HG03575 (cell line): ENCODE measurements around the gene PARP9.
"Not testable (repeated sequence)": the region's sequence is repeated elsewhere in the genome, so short reads cannot be mapped to it uniquely, and the experiment has no call there.

Experiments
- ATAC-seq: cut with Tn5 transposase; IDR thresholded peaks from one replicate; pipeline ENCODE4 v1.9.1; 2021; ENCODE audit not compliant: unreplicated experiment, insufficient number of reproducible peaks, low FRiP score; ENCODE audit errors: extremely low read depth

Gene PARP9

DNA sequence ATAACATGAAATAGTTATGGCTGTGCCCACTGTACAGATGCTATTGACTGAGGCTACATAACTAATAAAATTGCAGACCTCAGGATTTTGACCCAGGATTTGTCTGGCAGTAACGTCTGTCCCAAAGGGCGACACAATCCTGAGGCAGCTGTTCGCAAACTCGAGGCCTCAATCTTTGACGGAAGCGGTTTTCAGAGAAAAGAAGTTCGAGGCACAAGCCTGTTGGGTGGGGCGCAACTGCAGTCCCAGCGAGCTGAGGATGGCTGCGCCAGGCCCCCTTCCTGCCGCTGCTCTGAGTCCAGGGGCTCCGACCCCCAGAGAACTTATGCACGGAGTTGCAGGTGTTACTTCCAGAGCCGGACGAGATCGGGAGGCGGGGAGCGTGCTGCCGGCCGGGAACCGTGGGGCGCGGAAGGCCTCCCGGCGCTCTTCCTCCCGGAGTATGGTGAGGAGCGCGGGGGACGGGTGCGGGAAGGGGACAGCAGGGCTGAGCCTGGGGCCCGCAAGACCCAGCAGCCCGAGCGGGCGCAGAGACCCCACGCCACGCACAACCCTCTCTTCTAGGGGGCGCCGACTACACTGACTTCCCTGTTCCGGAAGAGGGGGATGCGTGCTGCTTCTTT, 13.4 kb upstream of the PARP9 start, which contains the start of gene PARP15:
TSS of gene PARP15 (plus strand) at position 242 of the 623 bp plus-strand sequence. CDS start at position 260, 18 bp downstream.
- no peak for ATAC-seq

GRCh38 chr3:122576174-122576940, 12.3 kb upstream of the PARP9 start:
- peak; percentile 51 for ATAC-seq

DNA sequence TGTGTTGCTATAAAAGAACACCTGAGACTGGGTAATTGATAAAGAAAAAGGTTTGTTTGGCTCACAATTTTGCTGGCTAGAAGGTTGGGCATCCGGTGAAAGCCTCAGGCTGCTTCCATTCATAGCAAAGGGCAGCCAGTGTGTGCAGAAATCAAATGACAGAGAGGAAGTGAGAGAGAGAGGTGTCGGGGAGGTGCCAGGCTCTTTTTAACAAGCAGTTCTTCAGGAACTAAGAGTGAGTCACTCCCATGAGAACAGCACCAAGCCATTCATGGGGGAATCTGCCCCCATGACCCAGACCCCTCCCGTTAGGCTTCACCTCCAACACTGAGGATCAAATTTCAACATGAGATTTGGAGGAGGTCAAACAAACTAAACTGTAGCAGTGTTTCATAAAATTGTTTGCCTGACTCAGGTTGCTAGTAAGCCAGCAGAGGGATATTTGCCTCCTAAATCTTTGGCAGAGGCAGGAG, 8.9 kb upstream of the PARP9 start:
- peak; percentile 22 for ATAC-seq

DNA sequence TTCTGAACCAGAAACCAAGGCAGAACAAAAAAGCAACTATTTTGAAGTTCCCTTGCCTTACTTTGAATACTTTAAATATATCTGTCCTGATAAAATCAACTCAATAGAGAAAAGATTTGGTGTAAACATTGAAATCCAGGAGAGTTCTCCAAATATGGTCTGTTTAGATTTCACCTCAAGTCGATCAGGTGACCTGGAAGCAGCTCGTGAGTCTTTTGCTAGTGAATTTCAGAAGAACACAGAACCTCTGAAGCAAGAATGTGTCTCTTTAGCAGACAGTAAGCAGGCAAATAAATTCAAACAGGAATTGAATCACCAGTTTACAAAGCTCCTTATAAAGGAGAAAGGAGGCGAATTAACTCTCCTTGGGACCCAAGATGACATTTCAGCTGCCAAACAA, 4.7 kb upstream of the PARP9 start:
- ATAC-seq = no peak

GRCh38 chr3:122568131-122568530, 4.0 kb upstream of the PARP9 start:
- ATAC-seq = not testable (repeated sequence)

DNA sequence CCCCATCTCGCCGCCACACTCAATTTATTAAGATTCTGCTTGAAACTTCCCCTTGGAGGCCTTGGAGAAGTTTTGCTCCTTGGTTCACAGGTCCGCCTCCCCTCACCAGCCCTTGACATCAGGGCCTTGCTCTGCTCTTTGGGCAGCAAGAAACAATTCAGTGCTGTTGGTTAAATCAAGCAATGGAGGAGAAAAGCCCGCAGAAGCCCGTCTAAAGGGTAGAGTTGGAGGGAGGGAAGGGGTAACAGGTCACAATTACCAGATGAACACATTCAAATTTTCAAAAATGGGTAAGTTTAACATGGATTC, 429 bp downstream of the PARP9 start:
- ATAC-seq = no peak

DNA sequence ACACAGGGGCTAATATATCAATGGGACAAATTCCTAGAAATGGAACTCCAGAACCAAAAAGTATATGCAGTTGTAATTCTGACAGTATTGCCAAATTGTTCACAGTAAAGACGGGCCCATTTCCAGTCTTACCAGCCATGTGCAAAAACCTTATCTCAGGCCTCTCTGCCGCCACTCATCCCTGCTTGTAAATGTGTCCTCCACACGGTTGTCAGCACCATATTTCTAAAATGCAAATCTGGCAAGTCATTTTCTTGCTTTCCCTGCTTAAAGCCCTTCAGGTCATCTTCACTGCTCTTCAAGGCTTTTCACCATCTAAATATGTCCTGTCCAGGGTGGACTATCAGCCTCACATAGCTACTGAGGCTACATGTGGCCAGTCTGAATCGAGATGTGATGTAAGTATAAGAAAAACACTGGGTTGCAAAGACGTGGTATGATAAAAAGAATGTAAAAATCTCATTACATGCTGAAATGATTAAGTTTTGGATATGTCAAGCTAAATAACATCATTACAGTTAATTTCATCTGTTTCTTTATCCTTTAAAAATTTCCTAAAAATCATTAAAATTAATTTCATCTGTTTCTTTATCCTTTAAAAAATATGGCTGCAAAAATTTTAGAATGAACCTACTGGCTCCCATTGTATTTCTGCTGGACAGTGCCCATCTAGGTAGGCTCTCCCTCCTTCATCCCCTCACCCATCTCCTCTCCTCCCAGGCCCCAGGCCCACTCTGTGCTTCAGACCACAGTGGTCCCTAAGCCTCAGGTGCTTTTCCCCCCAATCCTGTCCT, 980 bp downstream of the PARP9 start:
- no peak for ATAC-seq

GRCh38 chr3:122560680-122561079, 3.4 kb downstream of the PARP9 start:
- no peak for ATAC-seq

DNA sequence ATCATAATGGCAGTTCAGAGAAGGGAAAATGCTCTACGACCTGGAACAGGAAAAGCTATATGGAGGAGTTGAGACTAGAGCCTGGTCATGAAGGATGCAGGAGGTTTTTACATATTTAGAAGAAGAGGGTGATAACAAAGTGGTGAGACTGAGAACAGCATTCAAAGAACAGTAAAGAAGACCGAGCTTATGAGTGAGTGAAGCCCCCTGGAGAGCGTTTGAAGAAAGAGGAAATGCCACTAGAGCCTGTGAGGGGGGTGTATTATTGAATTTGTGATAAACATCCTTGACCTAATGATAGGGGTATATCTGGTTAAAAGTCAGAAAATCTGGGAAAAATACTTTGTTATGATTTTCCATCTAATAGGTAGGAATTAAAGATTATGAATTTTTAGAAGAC, 4.2 kb downstream of the PARP9 start:
- ATAC-seq = no peak

DNA sequence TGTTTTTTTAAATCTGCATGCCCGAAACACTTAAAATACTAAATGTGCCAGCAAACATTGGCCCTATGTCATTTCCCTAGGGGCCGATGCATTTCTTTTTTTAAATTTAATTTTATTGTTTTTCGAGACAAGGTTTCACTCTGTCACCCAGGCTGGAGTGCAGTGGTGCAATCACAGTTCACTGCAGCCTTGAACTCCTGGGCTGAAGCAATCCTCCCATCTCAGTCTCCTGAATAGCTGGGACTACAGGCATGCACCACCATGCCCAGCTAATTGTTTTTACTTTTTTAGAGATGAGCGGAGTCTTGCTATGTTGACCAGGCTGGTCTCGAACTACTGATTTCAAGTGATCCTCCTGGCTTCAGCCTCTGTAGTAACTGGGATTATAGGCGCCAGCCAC, 5.5 kb downstream of the PARP9 start:
- ATAC-seq = no peak

GRCh38 chr3:122557356-122557755, 6.7 kb downstream of the PARP9 start:
- no peak for ATAC-seq

GRCh38 chr3:122555275-122556071, 8.6 kb downstream of the PARP9 start:
- ATAC-seq = no peak

DNA sequence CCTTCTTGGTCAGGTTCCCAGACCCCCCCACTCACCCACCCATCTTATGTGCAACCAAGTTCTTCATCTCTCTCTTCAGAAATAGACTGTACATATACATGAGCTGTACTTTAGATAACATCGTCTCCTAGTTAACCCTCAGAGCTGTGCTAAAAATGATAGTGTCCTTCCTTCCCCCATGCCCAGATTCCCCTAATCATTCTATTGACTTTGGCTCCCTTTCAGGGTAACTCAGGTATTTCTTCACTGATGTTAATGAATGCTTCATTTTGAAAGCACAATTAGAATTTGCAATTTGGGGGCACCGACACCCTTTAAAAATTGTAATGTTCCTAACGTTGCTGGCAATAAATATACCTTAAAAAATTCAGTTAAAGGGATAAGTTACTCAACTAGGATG, 10.9 kb downstream of the PARP9 start:
- no peak for ATAC-seq

DNA sequence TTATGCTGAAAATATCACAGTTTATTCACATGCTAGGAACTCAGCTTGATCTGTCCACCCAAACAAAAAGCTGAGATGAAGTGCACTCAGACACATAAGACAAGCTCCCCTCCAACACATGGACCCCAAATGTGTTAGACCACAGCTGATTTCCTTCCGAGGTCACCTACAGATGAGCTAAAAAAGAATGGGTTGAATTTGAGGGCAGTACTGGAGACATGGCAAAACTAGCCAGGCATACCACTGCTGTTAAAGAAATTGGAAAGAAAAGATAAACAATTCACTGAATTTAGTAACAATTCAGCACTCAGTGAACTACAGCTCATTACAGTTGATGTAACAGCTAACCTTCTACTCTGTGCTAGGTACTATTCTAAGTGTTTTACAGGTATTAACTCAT, 15.5 kb downstream of the PARP9 start:
- no peak for ATAC-seq

GRCh38 chr3:122548076-122548475, 16.0 kb downstream of the PARP9 start:
- ATAC-seq = no peak

- no peak for ATAC-seq
Measured at GRCh38 chr3:122546151-122546550, 17.9 kb downstream of the PARP9 start.

GRCh38 chr3:122538956-122539490, 25.1 kb downstream of the PARP9 start:
- ATAC-seq = no peak

DNA sequence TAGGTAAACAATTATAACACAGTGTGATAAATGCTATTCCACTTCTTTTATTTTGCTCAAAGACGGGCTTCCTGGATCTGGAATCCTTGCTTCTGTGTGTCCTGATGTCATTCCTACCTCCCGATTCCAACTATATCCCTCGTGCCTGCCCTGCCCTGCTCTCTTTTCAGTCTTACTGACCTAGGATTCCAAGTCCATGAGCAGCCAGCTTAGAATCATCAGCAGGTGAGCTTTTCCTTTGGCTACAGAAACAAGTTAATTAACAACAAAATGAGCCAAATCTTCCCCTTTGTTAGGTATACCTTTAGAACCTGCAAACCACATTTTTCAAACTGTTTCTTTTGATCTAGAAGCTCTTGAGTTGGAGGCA, 27.5 kb downstream of the PARP9 start:
- ATAC-seq = no peak
